Peyer's patch (tissue), 4 donors: Measurements from ENCODE around the gene CHST7. TPM values are rescaled to one million over a fixed set of nuclear protein-coding genes. Genes with fewer than 3 reads are reported as not detected.

Experiments
- DNase-seq, 3 donors: peaks; one replicate each; pipeline ENCODE4 v3.0.0-alpha.2; 2017 to 2019
- H3K27ac ChIP-seq, 4 donors: fragments of 200-600 bp; sonication (generic); one replicate each; pipeline ENCODE4 v1.5.1; 2016 to 2019
- H3K27me3 ChIP-seq, 2 donors: fragments of 200-600 bp; sonication (generic); one replicate each; pipeline ENCODE4 v1.5.1; 2019
- H3K36me3 ChIP-seq, 3 donors: fragments of 200-600 bp; sonication (generic); one replicate each; pipeline ENCODE4 v1.5.1; 2016 to 2019
- H3K4me1 ChIP-seq, 4 donors: fragments of 200-600 bp; sonication (generic); one replicate each; pipeline ENCODE4 v1.5.1; 2016 to 2019
- H3K4me3 ChIP-seq, 4 donors: fragments of 200-600 bp; sonication (generic); 1 replicate in 3 of 4; 2 replicates in 1 of 4; pipeline ENCODE4 v1.5.1; 2016 to 2019; ENCODE audit warnings: mild to moderate bottlenecking in 1 of 4
- H3K9me3 ChIP-seq, 4 donors: fragments of 200-600 bp; sonication (generic); one replicate each; pipeline ENCODE4 v1.5.1; 2016 to 2019; ENCODE audit warnings: mild to moderate bottlenecking in 1 of 4
- CTCF ChIP-seq, 6 experiments: fragments of 450-650 bp in 4 of 6; fragments of 200-600 bp in 2 of 6; sonication (generic) in 1 of 6; IDR thresholded peaks; one replicate each; pipeline ENCODE4 v1.5.1; 2017 to 2019; ENCODE audit warnings: antibody characterized with exemption in 6 of 6, mild to moderate bottlenecking in 3 of 6, moderate library complexity in 1 of 6
- POLR2A ChIP-seq, 2 donors: fragments of 450-650 bp; IDR thresholded peaks; one replicate each; pipeline ENCODE4 v1.5.1; 2017; ENCODE audit warnings: antibody characterized with exemption in 2 of 2, mild to moderate bottlenecking in 2 of 2, moderate library complexity in 2 of 2
- total RNA-seq, 4 donors: library from RNA; depleted of rRNA; stranded (reverse); fragments of >200 nt; gene quantifications; one replicate each; pipeline ENCODE4 v1.1.0, GENCODE V29; 2016

CHST7 gene
- total RNA-seq, 4 donors from 2014 or later = 1.7 to 10.7 (median 4.2) TPM

- H3K9me3 ChIP-seq = no peaks in the 10 kb centered on the region
- no peak overlapping the region for H3K4me3 ChIP-seq
- H3K4me1 ChIP-seq = no peaks in the 10 kb centered on the region
- no peaks in the 10 kb centered on the region for H3K27me3 ChIP-seq
- TF ChIP-seq POLR2A (IDR thresholded peaks at IDR 0.05) = no peak
- no peak for TF ChIP-seq CTCF (IDR thresholded peaks at IDR 0.05)
- H3K36me3 ChIP-seq = no peaks in the 10 kb centered on the region
- no peak for DNase-seq
- H3K27ac ChIP-seq = peak overlapping the region in 3 of 4 donors; percentile 25 to 56 (median 34)
Observed at GRCh38 chrX:46627711-46628419, 54.3 kb downstream of the CHST7 start.

- peak in 1 of 3 donors; percentile 51 for DNase-seq
- no peaks in the 10 kb centered on the region for H3K27me3 ChIP-seq
- H3K4me1 ChIP-seq = no peaks in the 10 kb centered on the region
- TF ChIP-seq POLR2A (IDR thresholded peaks at IDR 0.05) (no peak), CTCF (IDR thresholded peaks at IDR 0.05) (no peak)
- peak overlapping the region in 3 of 4 donors; percentile 34 to 66 (median 56) for H3K27ac ChIP-seq
- H3K4me3 ChIP-seq = no peak overlapping the region
- H3K9me3 ChIP-seq = no peaks in the 10 kb centered on the region
- no peaks in the 10 kb centered on the region for H3K36me3 ChIP-seq
Observed at GRCh38 chrX:46628460-46629371, 55.2 kb downstream of the CHST7 start.

GRCh38 chrX:46630141-46630540 is 56.6 kb downstream of the CHST7 start:
- H3K36me3 ChIP-seq = no peaks in the 10 kb centered on the region
- no peak overlapping the region for H3K4me3 ChIP-seq
- no peak overlapping the region for H3K27ac ChIP-seq
- TF ChIP-seq POLR2A (IDR thresholded peaks at IDR 0.05) (no peak), CTCF (IDR thresholded peaks at IDR 0.05) (no peak)
- H3K27me3 ChIP-seq = no peaks in the 10 kb centered on the region
- DNase-seq = no peak
- H3K4me1 ChIP-seq = no peaks in the 10 kb centered on the region
- H3K9me3 ChIP-seq = no peaks in the 10 kb centered on the region

- Histone ChIP-seq H3K36me3 (no peaks in the 10 kb centered on the region), H3K27me3 (no peaks in the 10 kb centered on the region), H3K4me3 (no peak overlapping the region), H3K4me1 (no peaks in the 10 kb centered on the region), H3K9me3 (no peaks in the 10 kb centered on the region), H3K27ac (no peak overlapping the region)
- DNase-seq = no peak
- TF ChIP-seq CTCF (IDR thresholded peaks at IDR 0.05) (no peak), POLR2A (IDR thresholded peaks at IDR 0.05) (no peak)
Observed at GRCh38 chrX:46634577-46634976, 61.0 kb downstream of the CHST7 start.

GRCh38 chrX:46635186-46635585 is 61.6 kb downstream of the CHST7 start:
- Histone ChIP-seq H3K36me3 (no peaks in the 10 kb centered on the region), H3K4me1 (no peaks in the 10 kb centered on the region), H3K27ac (no peak overlapping the region), H3K4me3 (no peak overlapping the region), H3K9me3 (no peaks in the 10 kb centered on the region), H3K27me3 (no peaks in the 10 kb centered on the region)
- DNase-seq = no peak
- TF ChIP-seq POLR2A (IDR thresholded peaks at IDR 0.05) (no peak), CTCF (IDR thresholded peaks at IDR 0.05) (no peak)
